Measurements from ENCODE around the gene PABPN1. TPM values are rescaled to one million over a fixed set of nuclear protein-coding genes. Genes with fewer than 3 reads are reported as not detected.

The PABPN1 gene
- polyA plus RNA-seq, 3 donors: 50.4 to 124 (median 110) TPM

GRCh38 chr14:23365732-23366425 lies 44.6 kb downstream of the PABPN1 start:
- no peak overlapping the region for H3K27ac ChIP-seq (ENCODE audit: low read depth, low read length)
- 3 to 7% (median 3%) methylated on average over 26 to 48 of the region's 51 CpGs for WGBS, 3 donors

DNA sequence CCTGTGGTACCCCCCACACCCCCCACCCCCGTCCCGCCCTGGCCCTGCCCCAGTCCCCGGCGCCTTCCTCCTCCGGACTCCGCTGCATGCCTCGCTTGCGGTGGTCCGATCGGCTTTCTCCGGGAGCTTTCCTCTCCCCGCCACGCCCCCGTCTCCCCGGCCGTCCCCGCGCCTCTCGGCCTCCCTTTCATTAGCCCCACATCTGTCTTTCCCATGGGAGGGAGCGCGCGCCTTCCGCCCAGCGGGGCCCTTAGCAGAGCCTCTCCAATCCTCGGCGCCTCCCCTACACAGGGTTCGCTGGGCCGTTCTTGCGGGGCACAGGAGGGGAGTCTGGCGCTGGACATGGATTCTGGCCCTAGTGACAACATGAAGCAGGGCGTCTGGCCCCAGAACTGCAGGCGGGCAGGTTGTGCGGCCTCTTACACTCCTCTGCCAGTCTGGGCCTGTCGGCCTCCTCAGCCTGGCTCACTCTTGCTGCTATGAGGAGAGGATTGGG lies 45.2 kb downstream of the PABPN1 start:
- H3K27ac ChIP-seq (ENCODE audit: low read depth, low read length): no peak overlapping the region
- WGBS, 3 donors: 24 to 46% (median 37%) methylated on average over 25 to 34 of the region's 34 CpGs

DNA sequence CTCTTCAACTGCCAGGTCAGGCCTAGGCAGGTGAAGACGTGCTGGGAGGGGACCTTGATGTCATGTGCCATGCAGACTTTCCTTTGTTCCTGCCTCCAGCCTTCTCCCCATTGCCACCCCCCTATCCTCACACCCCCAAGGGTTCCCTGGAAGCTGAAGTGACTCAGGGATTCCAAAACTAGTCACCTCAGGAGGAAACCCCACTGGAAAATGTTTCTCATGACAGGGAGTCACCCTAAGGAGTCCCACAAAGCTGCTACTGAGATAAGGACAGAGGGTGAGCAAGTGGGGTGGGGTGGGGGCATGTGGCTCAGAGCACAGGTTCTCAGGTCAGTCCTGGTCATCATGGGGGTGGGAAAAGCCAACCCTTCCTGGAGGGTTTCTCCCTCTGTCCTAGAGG lies 49.0 kb downstream of the PABPN1 start:
- H3K27ac ChIP-seq (ENCODE audit: low read depth, low read length): no peak overlapping the region
- 50 to 61% (median 57%) methylated on average over 1 of the region's 1 CpG for WGBS, 3 donors

DNA sequence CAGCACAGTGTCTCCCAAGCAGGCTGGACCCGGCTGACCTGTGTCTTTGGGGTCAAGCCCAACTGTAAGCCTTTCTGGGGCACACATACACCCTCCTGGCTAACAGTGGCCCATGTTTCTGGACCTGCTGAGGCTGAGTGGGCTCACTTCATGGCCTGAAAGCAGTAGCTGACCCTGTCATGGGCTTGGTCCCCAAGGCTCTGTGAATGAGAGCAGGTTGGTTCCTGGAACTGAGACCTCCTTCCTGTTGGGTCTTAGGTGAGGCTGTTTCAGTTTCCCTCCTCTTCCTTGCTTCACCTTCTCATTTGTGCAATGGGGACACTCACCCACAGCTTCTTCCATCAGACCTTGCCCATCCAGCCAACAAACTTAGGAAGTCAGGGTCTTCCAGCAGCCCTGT lies 50.6 kb downstream of the PABPN1 start:
- 87 to 100% (median 96%) methylated on average over 1 of the region's 1 CpG for WGBS, 3 donors
- H3K27ac ChIP-seq (ENCODE audit: low read depth, low read length): no peak overlapping the region

- 67 to 78% (median 74%) methylated on average over 2 of the region's 2 CpGs for WGBS, 3 donors
- H3K27ac ChIP-seq (ENCODE audit: low read depth, low read length): no peak within 1 kb of the TSS
Measured at GRCh38 chr14:23372509-23372908, 51.3 kb downstream of the PABPN1 start, which contains the start of gene IL25. IL25 (plus strand) TSS chr14:23372809.

- no peak overlapping the region for H3K27ac ChIP-seq (ENCODE audit: low read depth, low read length)
- 85 to 94% (median 88%) methylated on average over 3 of the region's 3 CpGs for WGBS, 3 donors
Measured at GRCh38 chr14:23373041-23373440, 51.8 kb downstream of the PABPN1 start.

Other genes with a start within 250 kb of the PABPN1 start
- gene ACIN1, start 226.3 kb upstream of the PABPN1 start, polyA plus RNA-seq: 10 to 100 TPM; 43.6 to 81.4 (median 79.3) TPM
- gene C14orf119, start 226.0 kb upstream of the PABPN1 start, polyA plus RNA-seq: 10 to 100 TPM; 16.3 to 54.9 (median 45.0) TPM
- gene CIROP, start 216.5 kb upstream of the PABPN1 start, polyA plus RNA-seq: under 1 TPM in 2 of 3 donors, not detected in 1; 0.03 to 0.56 TPM
- gene CEBPE, start 202.2 kb upstream of the PABPN1 start, polyA plus RNA-seq: 1 to 10 TPM in 1 of 3 donors, under 1 TPM in 1, not detected in 1; 0.15 to 2.8 TPM
- gene SLC7A8, start 137.8 kb upstream of the PABPN1 start, polyA plus RNA-seq: 10 to 100 TPM; 16.8 to 41.5 (median 25.9) TPM
- gene RNF212B, start 83.5 kb upstream of the PABPN1 start, polyA plus RNA-seq: under 1 TPM in 2 of 3 donors, not detected in 1; 0.06 to 0.14 TPM
- gene HOMEZ, start 35.3 kb upstream of the PABPN1 start, polyA plus RNA-seq: 1 to 10 TPM; 3.5 to 6.4 (median 3.8) TPM
- 10 to 100 TPM in 1 of 3 donors, 1 to 10 TPM in 2; 6.0 to 16.1 (median 6.2) TPM for gene PPP1R3E, start 18.6 kb upstream of the PABPN1 start, polyA plus RNA-seq
- gene BCL2L2, start 14.6 kb upstream of the PABPN1 start, polyA plus RNA-seq: 100 to 1,000 TPM in 1 of 3 donors, 10 to 100 TPM in 2; 37.9 to 122 (median 58.9) TPM
- 1 to 10 TPM; 8.4 to 9.9 (median 9.5) TPM for gene SLC22A17, start 31.4 kb downstream of the PABPN1 start, polyA plus RNA-seq
- gene EFS, start 43.7 kb downstream of the PABPN1 start, polyA plus RNA-seq: 10 to 100 TPM in 2 of 3 donors, 1 to 10 TPM in 1; 2.3 to 17.5 (median 11.1) TPM
- gene IL25, start 51.4 kb downstream of the PABPN1 start, polyA plus RNA-seq: under 1 TPM in 1 of 3 donors, not detected in 2; 0.06 TPM
- under 1 TPM in 2 of 3 donors, not detected in 1; 0.26 to 0.43 TPM for gene CMTM5, start 55.6 kb downstream of the PABPN1 start, polyA plus RNA-seq
- 10 to 100 TPM in 1 of 3 donors, under 1 TPM in 2; 0.18 to 10.8 (median 0.56) TPM for gene MYH6, start 86.8 kb downstream of the PABPN1 start, polyA plus RNA-seq
- 1 to 10 TPM in 2 of 3 donors, under 1 TPM in 1; 0.07 to 6.5 (median 2.8) TPM for gene MYH7, start 114.2 kb downstream of the PABPN1 start, polyA plus RNA-seq
- 10 to 100 TPM; 22.2 to 50.3 (median 28.0) TPM for gene NGDN, start 148.2 kb downstream of the PABPN1 start, polyA plus RNA-seq
- under 1 TPM; 0.35 to 0.79 (median 0.74) TPM for gene ZFHX2, start 230.3 kb downstream of the PABPN1 start, polyA plus RNA-seq
- gene THTPA, start 234.8 kb downstream of the PABPN1 start, polyA plus RNA-seq: 10 to 100 TPM in 2 of 3 donors, 1 to 10 TPM in 1; 8.2 to 22.1 (median 18.3) TPM
- 10 to 100 TPM; 31.8 to 73.2 (median 60.2) TPM for gene AP1G2, start 246.3 kb downstream of the PABPN1 start, polyA plus RNA-seq